Glomerular endothelial cell (primary cell): ENCODE measurements around the gene ARID4B. TPM values are rescaled to one million over a fixed set of nuclear protein-coding genes. Genes with fewer than 3 reads are reported as not detected.
"Not testable (repeated sequence)": the region's sequence is repeated elsewhere in the genome, so short reads cannot be mapped to it uniquely, and the experiment has no call there.

Experiments
- DNase-seq: peaks from one replicate; pipeline ENCODE4 v3.0.0-alpha.2; 2011; ENCODE audit warnings: low read depth, low spot score; ENCODE audit errors: extremely low read depth
- total RNA-seq: library from RNA; depleted of rRNA; stranded (reverse); fragments of >200 nt; gene quantifications from 2 replicates; pipeline ENCODE4 v1.2.3, GENCODE V29; 2015

The ARID4B gene
- total RNA-seq, 1 donor from 2014 or later: 34.4 TPM

DNA sequence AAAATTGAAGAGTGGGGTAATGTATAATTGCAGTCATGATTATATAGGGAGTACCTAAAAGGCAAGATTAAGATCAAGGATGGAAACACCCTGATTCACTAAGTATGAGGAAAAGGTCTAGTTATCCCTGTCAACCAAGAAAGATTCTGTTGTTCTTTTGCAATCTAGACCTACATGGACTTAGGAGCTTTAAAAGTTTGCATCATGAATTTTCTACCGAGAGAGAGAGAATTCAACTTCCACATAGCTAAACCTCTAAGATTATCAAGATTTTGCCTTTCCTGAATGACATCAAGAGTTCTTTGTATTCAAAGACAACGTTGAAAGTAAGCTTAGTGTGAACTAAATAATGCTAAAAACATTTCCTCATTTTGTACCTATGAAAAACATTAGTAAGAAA is 88.1 kb downstream of the ARID4B start:
- no peak for DNase-seq

- DNase-seq: no peak
These were observed 89.4 kb downstream of the ARID4B start for GRCh38 chr1:235238558-235238957.

GRCh38 chr1:235236128-235236527 is 91.9 kb downstream of the ARID4B start:
- DNase-seq: no peak

- DNase-seq: no peak
These were observed 98.1 kb downstream of the ARID4B start for GRCh38 chr1:235229868-235230267.

DNA sequence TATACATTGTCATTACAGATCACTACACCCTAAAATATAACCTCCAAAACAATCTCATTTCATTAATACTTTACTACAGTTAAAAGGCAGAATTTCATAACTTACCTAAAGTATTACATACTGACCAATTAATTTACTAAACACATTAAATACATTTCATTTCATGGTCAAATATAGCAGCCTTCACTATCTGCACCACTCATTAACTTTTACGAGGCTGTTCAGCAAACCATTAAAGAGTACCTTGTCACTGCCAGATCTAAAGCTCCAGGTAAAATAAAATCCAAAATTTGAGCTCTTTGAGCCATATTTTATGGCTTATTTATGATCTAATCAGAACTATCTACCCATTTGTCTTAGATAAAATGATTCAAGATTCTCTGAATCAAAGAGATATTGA is 100.6 kb downstream of the ARID4B start:
- DNase-seq: no peak

GRCh38 chr1:235226933-235227332 is 101.0 kb downstream of the ARID4B start:
- DNase-seq: no peak

GRCh38 chr1:235225299-235225698 is 102.7 kb downstream of the ARID4B start:
- DNase-seq: no peak

DNA sequence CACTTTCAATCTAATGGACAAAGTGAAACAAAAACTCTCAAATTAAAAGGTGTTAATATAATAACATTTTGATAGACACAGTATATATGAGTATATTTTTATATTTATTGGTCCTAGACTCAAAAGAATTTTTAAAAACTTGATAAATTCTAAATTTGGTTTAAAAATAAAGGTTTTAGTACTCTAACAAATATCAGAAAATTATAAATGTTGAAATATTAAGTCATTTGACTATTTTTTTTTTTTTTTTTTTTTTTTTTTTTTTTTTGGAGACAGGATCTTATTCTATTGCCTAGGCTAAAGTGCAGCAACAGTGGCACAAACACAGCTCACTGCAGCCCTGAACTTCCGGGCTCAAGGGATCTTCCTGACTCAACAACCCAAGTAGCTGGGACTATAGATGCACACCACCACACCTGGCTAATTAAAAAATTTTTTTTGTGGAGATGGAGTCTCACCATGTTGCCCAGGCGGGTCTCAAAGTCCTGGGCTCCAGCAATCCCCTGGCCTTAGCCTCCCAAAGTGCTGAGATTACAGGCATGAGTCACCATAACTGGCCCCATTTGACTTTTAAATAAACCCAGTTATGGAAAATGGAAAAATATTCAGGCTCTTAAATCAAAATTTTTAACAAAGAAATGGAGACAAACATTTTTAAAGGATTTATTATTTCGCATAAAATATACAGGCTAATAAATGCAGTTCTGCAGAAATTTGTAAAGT is 106.2 kb downstream of the ARID4B start:
- DNase-seq: no peak

- DNase-seq: no peak
These were observed 112.5 kb downstream of the ARID4B start for GRCh38 chr1:235215453-235215852.

- DNase-seq: not testable (repeated sequence)
These were observed 113.0 kb downstream of the ARID4B start for GRCh38 chr1:235214962-235215361.

GRCh38 chr1:235213752-235214151 is 114.2 kb downstream of the ARID4B start:
- DNase-seq: no peak

DNA sequence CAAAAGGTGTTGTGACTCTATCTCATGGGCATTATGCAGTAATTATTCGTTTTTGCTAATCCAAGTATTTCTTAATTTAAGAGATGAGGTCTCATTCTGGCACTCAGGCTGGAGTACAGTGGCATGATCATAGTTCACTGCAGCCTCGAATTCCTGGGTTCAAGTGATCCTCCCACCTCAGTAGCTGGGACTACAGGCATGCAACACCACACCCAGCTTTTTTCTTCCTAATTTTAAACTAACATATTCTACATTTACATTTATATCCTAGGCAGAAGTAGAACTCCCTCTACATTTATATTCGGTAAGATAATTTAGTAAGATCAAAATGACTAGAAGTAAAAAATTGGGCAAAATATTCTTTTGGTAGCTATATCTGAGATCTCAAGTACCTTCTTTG is 116.5 kb downstream of the ARID4B start:
- no peak for DNase-seq

DNA sequence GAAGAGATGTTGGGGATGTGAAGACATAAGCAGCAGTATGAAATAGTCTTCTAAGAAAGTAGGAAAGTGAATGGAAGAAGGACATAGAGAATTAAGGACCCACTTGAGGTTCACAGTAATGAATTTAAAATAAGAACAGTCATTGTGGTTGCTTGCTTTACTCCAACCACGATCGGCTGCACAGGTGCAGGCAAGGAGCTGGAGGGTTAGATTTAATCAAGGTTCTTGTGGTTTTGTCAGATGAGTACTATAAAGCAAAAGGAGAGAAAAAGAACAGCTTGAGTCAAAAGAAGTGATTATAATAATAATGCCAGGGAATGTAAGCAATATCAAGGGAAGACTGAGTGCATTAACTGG is 120.8 kb downstream of the ARID4B start:
- no peak for DNase-seq

DNA sequence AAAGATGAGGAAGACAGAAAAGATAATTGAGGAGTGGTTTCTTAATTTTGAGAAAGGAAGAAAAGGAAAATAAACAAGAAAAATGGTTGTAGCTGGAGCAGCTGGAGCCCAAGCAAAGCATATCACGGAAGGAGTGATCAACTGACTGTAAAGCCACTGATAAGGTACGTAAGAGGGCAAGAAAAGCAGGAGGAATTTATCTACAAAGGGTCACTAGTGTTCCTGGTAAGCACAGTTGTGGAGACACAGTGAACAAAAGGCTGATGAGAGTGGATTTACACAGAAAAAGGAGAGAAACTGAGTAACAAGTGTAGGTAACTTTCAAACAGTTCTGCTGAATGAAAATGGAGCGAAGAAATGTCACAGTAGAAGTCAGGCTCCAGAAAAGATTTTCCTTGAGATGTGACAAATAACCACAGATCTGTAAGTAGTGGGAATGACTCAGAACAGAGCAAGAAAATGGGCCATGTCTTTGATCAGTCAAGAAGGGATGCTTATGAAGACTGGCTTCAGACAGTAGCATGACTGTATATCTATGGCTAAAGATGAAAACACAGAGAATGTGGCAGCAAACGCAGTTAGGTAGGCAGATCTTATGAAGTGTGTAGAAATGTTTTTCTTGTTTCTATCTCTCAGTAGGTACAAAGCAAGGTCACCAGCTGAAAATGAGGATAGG is 121.3 kb downstream of the ARID4B start:
- no peak for DNase-seq

GRCh38 chr1:235205687-235206086 is 122.3 kb downstream of the ARID4B start:
- no peak for DNase-seq

GRCh38 chr1:235203428-235203827 is 124.6 kb downstream of the ARID4B start:
- no peak for DNase-seq

DNA sequence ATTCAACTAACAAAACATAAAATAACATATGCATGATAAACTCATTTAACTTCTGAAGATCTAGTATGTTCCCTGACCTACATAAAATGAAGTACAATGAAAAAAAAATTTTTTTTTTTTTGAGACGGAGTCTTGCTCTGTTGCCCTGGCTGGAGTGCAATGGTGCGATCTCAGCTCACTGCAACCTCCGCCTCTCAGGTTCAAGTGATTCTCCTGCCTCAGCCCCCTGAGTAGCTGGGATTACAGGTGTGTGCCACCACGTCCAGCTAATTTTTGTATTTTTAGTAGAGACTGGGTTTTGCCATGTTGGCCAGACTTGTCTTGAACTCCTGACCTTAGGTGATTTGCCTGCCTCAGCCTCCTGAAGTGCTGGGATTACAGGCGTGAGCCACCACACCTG is 125.5 kb downstream of the ARID4B start:
- not testable (repeated sequence) for DNase-seq

DNA sequence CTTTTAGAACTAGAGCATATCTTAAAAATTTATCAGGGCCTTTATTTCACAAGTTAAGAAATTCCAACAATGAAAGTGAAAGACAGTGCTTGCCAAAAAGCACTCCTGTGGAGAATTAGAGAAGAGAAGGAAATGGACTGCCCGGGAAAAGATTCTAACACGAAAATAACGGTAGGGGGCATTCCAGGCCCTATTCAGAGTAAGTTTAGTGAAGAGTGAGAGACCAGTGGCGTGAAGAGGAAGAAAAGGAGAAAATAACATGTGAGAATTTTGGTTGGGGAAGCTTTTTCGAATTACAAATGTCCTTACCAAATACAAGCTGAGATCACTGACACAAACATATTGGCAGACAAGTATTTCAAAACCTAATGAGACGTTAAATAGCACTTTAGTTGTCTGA is 128.5 kb downstream of the ARID4B start:
- no peak for DNase-seq

GRCh38 chr1:235190431-235190830 is 137.5 kb downstream of the ARID4B start:
- DNase-seq: no peak

DNA sequence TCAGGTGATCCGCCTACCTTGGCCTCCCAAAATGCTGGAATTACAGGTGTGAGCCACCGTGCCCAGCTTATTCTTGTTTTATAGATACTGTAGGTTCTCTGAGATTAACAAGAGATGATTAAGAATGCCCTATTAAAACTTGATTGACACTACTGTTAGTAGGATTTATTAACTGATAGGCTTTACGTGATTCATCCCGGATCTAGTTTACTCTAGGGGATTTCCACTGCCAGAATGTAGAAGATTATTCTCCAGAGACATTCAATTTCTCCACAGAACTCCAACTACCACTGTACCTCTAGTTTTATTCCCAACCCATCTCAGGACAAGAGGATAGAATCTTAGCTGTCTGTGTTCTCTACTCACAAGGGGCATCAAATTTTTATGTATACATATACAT is 140.7 kb downstream of the ARID4B start:
- DNase-seq: no peak

- DNase-seq: no peak
These were observed 146.3 kb downstream of the ARID4B start for GRCh38 chr1:235181561-235182245.

GRCh38 chr1:235180916-235181460 is 147.0 kb downstream of the ARID4B start:
- no peak for DNase-seq
